Myocyte (in vitro differentiated cells): Measurements from ENCODE around the gene SPATA16. TPM values are rescaled to one million over a fixed set of nuclear protein-coding genes. Genes with fewer than 3 reads are reported as not detected.

Experiments used
- DNase-seq: peaks from one replicate; pipeline ENCODE4 v3.0.0-alpha.2; 2012; ENCODE audit warnings: low read depth
- total RNA-seq: library from RNA; depleted of rRNA; stranded (reverse); fragments of >200 nt; gene quantifications from 2 replicates; pipeline ENCODE4 v1.2.3, GENCODE V29; 2014

SPATA16 gene
- total RNA-seq, 1 donor from 2014 or later = not detected

DNA sequence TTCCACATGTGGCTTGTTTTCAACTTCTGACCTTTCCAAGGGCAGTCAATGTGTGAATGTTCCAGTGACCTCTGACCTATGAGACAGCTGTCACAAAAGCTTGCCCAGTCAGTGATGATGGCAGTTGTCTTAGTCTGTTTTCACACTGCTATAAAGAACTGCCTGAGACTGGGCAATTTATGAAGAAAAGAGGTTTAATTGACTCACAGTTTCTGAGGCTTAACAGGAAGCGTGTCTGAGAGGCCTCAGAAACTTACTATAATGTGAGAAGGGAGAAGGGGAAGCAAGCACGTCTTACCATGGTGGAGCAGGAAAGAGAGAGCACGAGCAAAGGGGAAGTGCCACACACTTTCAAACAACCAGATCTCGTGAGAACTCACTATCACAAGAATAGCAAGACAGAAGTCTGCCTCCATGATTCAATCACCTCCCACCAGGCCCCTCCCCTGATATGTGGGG lies 294.9 kb downstream of the SPATA16 start:
- DNase-seq = peak; percentile 16

DNA sequence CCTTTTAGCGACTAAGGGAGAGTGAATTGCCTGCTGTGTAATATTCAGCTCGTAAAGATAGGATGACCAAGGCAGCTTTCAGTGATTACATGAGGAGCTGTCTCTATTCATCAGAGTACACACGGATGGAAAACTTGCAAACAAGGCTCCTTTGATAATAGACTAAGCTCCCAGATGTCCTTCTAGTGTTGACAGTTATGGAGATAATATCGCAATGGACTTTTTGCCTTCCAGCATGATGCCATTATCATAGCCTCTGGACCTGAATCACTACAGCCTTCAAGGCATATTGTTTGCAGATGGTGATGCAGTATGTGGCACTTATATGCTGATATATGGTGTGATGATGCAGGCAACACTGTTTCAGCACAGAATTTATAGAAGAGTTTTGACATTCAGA lies 296.6 kb downstream of the SPATA16 start:
- no peak for DNase-seq

DNA sequence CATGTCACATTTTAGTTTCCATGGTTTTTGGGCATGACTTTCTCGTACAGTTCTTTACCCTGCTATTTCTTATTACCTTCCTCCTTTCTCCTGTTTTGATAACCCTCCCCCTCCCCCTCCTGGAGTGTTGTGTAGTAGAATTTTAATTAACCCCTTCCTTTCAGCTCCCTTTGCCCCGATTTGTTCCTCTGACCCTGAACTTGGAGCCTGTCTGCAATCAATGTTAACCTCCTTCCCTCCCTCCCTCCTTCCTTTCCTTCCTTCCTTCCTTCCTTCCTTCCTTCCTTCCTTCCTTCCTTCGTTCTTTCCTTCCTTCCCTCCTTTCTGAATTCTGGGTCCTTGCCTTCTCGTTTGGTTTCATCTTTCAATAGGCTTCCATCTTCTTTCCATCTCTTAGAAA lies 300.1 kb downstream of the SPATA16 start:
- DNase-seq = no peak

DNA sequence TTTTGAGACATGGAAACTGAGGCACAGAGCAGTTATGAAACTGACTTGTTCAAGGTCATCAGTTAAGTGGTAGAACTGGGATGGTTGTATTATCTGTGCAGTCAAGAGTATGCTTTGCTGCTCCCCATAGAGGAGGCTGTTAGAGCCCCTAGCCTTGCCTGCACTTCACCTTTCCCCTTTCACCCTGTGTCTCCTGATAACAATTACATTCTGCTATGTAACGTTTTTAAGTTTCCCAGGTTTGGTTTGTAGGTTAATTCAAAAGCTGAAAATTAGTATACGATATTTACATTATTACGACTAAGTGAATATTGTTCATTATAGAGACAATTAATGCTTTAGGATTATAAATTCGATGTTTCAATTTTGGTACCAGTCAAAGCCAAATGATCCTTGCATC lies 300.6 kb downstream of the SPATA16 start:
- DNase-seq = no peak

DNA sequence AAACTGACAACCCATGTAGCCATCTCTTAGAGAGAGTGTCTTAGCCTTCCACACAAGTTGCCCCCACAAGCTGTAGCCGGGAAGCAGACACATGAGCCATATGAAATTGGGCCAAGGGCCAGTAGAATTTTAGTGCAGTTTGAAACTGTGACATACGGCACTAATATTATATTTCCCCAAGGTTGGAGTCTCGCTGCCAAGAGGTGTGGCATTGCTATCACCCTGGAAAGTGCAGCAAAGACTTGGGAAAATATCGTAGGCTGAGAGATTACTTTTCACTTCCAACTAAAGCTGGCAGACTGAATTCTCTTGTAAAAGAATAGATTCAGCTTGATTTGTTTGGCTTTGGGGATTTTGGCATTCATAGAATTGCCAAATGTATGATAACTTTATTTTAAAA lies 301.4 kb downstream of the SPATA16 start:
- DNase-seq = no peak
